ENCODE data around the gene CDC42EP4. TPM values are rescaled to one million over a fixed set of nuclear protein-coding genes. Genes with fewer than 3 reads are reported as not detected.

The CDC42EP4 gene
- total and polyA plus RNA-seq, 2 experiments from 2014 or later: 4.4 to 19.9 TPM

DNA sequence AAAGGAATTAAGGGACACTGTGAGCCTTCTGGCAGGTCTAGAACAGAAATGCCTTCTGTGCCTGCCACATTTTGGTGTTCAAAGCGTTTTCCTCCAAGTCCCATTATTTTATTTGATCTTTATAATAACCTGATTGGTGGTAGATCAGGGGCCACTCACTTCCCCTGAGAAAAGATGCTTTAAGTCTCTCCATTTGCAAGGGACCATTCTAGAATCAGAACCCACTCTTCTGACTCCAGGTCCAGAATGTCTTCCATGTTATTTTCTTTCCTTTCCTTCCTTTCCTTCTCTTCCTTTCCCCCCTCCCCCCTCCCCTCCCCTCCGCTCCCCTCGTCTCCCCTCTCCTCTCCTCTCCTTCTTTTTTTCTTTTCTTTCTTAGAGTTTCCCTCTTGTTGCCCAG, 19.3 kb upstream of the CDC42EP4 start (continued):
- TF ChIP-seq, protein P1, sequence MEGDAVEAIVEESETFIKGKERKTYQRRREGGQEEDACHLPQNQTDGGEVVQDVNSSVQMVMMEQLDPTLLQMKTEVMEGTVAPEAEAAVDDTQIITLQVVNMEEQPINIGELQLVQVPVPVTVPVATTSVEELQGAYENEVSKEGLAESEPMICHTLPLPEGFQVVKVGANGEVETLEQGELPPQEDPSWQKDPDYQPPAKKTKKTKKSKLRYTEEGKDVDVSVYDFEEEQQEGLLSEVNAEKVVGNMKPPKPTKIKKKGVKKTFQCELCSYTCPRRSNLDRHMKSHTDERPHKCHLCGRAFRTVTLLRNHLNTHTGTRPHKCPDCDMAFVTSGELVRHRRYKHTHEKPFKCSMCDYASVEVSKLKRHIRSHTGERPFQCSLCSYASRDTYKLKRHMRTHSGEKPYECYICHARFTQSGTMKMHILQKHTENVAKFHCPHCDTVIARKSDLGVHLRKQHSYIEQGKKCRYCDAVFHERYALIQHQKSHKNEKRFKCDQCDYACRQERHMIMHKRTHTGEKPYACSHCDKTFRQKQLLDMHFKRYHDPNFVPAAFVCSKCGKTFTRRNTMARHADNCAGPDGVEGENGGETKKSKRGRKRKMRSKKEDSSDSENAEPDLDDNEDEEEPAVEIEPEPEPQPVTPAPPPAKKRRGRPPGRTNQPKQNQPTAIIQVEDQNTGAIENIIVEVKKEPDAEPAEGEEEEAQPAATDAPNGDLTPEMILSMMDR (conservative IDR thresholded peaks at IDR 0.05; ENCODE audit: low read depth in 2 of 2): no peak
- TF ChIP-seq NANOG (IDR thresholded peaks at IDR 0.05; ENCODE audit: borderline replicate concordance): no peak

DNA sequence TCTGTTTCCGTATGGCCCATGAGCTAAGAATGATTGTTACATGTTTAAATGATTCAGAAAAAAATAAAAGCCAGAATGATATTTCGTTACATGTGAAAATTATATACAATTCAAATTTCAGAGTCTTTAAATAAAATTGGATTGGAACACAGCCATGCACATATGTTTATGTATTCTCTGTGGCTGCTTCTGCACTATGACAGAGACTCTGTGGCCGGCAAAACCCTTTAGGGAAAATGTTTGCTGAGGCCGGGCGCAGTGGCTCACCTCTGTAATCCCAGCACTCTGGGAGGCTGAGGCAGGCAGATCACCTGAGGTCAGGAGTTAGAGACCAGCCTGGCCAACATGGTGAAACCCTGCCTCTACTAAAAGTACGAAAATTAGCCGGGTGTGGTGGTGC, 15.9 kb upstream of the CDC42EP4 start:
- Mint-ChIP-seq H3K27me3 (ENCODE audit: insufficient read depth, low read depth, poor library complexity) (peaks cover 16% of the 10 kb centered on the region), H3K9me3 (no peaks in the 10 kb centered on the region; the same call in 2 of the 3 replicates), H3K4me1 (peaks cover 25% of the 10 kb centered on the region), H3K36me3 (ENCODE audit: low read depth) (no peaks in the 10 kb centered on the region), H3K27ac (no peak overlapping the region), H3K4me3 (no peak overlapping the region)
- H3F3A ChIP-seq (replicated peaks; ENCODE audit: low read depth): no peaks in the 10 kb centered on the region; the same call in 1 of the 2 replicates
- no peak for ATAC-seq
- no peak overlapping the region for H3K27ac ChIP-seq (ENCODE audit: low read depth)
- no peaks in the 10 kb centered on the region for H3K27me3 ChIP-seq (ENCODE audit: insufficient read depth)
- no peak overlapping the region for H3K4me3 ChIP-seq
- H2AFZ ChIP-seq: no peak overlapping the region
- H3K36me3 ChIP-seq (ENCODE audit: insufficient read depth): no peaks in the 10 kb centered on the region
- no peak for TF ChIP-seq JUNB (IDR thresholded peaks at IDR 0.05; ENCODE audit: unreplicated experiment)
- TF ChIP-seq ZNF114 (CRISPR knock-in tag; IDR thresholded peaks at IDR 0.05): no peak
- H3K9me2 ChIP-seq (ENCODE audit: insufficient read depth): no peaks in the 10 kb centered on the region
- no peaks in the 10 kb centered on the region for H4K20me1 ChIP-seq (replicated peaks; ENCODE audit: insufficient read depth)
- no peak overlapping the region for H3K4me2 ChIP-seq
- no peak for DNase-seq (ENCODE audit: low spot score)
- peaks cover 24% of the 10 kb centered on the region for H3K4me1 ChIP-seq (ENCODE audit: insufficient read depth)
- no peaks in the 10 kb centered on the region for H3K79me2 ChIP-seq (replicated peaks; ENCODE audit: insufficient read depth)

DNA sequence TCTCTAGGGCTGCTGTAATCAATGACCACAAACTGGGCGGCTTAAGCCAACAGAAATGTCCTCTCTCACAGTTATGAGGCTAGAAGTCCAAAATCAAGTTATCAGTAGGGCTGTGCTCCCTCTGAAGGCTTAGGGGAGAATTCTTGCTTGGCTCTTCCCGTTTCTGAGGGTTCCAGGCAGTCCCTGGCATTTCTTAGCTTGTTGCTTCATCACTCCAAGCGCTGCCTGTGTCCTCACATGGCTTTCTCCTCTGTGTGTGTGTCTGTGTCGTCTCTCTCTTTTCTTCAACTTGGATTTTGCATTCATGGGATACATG, 13.7 kb upstream of the CDC42EP4 start:
- H3K27ac Mint-ChIP-seq: no peak overlapping the region
- ATAC-seq (peak; percentile 18; the same call in 2 of the 3 replicates), DNase-seq (ENCODE audit: low spot score) (peak; percentile 24)
- no peaks in the 10 kb centered on the region; the same call in 2 of the 3 replicates for H3K9me3 Mint-ChIP-seq
- H3K4me2 ChIP-seq: peak overlapping the region; percentile 69; the same call in 1 of the 2 replicates
- no peaks in the 10 kb centered on the region for H3K27me3 ChIP-seq (ENCODE audit: insufficient read depth)
- H3K4me3 ChIP-seq: no peak overlapping the region
- H3K4me1 ChIP-seq (ENCODE audit: insufficient read depth): peaks cover 24% of the 10 kb centered on the region
- peak overlapping the region; percentile 78; the same call in 1 of the 2 replicates for H2AFZ ChIP-seq
- no peaks in the 10 kb centered on the region for H3K36me3 Mint-ChIP-seq (ENCODE audit: low read depth)
- H4K20me1 ChIP-seq (replicated peaks; ENCODE audit: insufficient read depth): no peaks in the 10 kb centered on the region
- no peak overlapping the region for H3K4me3 Mint-ChIP-seq
- H3K9me2 ChIP-seq (ENCODE audit: insufficient read depth): no peaks in the 10 kb centered on the region
- H3K79me2 ChIP-seq (replicated peaks; ENCODE audit: insufficient read depth): no peaks in the 10 kb centered on the region
- H3F3A ChIP-seq (replicated peaks; ENCODE audit: low read depth): no peaks in the 10 kb centered on the region; the same call in 1 of the 2 replicates
- H3K36me3 ChIP-seq (ENCODE audit: insufficient read depth): no peaks in the 10 kb centered on the region
- H3K4me1 Mint-ChIP-seq: peaks cover 25% of the 10 kb centered on the region
- H3K27ac ChIP-seq (ENCODE audit: low read depth): no peak overlapping the region
- peaks cover 21% of the 10 kb centered on the region for H3K27me3 Mint-ChIP-seq (ENCODE audit: insufficient read depth, low read depth, poor library complexity)
- TF ChIP-seq STAT1 (IDR thresholded peaks at IDR 0.05; ENCODE audit: unreplicated experiment): no peak
- TF ChIP-seq, protein P2, sequence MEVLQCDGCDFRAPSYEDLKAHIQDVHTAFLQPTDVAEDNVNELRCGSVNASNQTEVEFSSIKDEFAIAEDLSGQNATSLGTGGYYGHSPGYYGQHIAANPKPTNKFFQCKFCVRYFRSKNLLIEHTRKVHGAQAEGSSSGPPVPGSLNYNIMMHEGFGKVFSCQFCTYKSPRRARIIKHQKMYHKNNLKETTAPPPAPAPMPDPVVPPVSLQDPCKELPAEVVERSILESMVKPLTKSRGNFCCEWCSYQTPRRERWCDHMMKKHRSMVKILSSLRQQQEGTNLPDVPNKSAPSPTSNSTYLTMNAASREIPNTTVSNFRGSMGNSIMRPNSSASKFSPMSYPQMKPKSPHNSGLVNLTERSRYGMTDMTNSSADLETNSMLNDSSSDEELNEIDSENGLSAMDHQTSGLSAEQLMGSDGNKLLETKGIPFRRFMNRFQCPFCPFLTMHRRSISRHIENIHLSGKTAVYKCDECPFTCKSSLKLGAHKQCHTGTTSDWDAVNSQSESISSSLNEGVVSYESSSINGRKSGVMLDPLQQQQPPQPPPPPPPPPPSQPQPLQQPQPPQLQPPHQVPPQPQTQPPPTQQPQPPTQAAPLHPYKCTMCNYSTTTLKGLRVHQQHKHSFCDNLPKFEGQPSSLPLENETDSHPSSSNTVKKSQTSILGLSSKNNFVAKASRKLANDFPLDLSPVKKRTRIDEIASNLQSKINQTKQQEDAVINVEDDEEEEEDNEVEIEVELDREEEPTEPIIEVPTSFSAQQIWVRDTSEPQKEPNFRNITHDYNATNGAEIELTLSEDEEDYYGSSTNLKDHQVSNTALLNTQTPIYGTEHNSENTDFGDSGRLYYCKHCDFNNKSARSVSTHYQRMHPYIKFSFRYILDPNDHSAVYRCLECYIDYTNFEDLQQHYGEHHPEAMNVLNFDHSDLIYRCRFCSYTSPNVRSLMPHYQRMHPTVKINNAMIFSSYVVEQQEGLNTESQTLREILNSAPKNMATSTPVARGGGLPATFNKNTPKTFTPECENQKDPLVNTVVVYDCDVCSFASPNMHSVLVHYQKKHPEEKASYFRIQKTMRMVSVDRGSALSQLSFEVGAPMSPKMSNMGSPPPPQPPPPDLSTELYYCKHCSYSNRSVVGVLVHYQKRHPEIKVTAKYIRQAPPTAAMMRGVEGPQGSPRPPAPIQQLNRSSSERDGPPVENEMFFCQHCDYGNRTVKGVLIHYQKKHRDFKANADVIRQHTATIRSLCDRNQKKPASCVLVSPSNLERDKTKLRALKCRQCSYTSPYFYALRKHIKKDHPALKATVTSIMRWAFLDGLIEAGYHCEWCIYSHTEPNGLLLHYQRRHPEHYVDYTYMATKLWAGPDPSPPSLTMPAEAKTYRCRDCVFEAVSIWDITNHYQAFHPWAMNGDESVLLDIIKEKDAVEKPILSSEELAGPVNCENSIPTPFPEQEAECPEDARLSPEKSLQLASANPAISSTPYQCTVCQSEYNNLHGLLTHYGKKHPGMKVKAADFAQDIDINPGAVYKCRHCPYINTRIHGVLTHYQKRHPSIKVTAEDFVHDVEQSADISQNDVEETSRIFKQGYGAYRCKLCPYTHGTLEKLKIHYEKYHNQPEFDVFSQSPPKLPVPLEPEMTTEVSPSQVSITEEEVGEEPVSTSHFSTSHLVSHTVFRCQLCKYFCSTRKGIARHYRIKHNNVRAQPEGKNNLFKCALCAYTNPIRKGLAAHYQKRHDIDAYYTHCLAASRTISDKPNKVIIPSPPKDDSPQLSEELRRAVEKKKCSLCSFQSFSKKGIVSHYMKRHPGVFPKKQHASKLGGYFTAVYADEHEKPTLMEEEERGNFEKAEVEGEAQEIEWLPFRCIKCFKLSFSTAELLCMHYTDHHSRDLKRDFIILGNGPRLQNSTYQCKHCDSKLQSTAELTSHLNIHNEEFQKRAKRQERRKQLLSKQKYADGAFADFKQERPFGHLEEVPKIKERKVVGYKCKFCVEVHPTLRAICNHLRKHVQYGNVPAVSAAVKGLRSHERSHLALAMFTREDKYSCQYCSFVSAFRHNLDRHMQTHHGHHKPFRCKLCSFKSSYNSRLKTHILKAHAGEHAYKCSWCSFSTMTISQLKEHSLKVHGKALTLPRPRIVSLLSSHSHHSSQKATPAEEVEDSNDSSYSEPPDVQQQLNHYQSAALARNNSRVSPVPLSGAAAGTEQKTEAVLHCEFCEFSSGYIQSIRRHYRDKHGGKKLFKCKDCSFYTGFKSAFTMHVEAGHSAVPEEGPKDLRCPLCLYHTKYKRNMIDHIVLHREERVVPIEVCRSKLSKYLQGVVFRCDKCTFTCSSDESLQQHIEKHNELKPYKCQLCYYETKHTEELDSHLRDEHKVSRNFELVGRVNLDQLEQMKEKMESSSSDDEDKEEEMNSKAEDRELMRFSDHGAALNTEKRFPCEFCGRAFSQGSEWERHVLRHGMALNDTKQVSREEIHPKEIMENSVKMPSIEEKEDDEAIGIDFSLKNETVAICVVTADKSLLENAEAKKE (CRISPR knock-in tag; IDR thresholded peaks at IDR 0.05): no peak
- TF ChIP-seq POLR2AphosphoS5 (IDR thresholded peaks at IDR 0.05; ENCODE audit: low read depth): no peak
- TF ChIP-seq, protein P3, sequence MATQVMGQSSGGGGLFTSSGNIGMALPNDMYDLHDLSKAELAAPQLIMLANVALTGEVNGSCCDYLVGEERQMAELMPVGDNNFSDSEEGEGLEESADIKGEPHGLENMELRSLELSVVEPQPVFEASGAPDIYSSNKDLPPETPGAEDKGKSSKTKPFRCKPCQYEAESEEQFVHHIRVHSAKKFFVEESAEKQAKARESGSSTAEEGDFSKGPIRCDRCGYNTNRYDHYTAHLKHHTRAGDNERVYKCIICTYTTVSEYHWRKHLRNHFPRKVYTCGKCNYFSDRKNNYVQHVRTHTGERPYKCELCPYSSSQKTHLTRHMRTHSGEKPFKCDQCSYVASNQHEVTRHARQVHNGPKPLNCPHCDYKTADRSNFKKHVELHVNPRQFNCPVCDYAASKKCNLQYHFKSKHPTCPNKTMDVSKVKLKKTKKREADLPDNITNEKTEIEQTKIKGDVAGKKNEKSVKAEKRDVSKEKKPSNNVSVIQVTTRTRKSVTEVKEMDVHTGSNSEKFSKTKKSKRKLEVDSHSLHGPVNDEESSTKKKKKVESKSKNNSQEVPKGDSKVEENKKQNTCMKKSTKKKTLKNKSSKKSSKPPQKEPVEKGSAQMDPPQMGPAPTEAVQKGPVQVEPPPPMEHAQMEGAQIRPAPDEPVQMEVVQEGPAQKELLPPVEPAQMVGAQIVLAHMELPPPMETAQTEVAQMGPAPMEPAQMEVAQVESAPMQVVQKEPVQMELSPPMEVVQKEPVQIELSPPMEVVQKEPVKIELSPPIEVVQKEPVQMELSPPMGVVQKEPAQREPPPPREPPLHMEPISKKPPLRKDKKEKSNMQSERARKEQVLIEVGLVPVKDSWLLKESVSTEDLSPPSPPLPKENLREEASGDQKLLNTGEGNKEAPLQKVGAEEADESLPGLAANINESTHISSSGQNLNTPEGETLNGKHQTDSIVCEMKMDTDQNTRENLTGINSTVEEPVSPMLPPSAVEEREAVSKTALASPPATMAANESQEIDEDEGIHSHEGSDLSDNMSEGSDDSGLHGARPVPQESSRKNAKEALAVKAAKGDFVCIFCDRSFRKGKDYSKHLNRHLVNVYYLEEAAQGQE (IDR thresholded peaks at IDR 0.05; ENCODE audit: unreplicated experiment): no peak
- TF ChIP-seq CREB1 (CRISPR knock-in tag; IDR thresholded peaks at IDR 0.05; ENCODE audit: low read depth): no peak
- no peak for TF ChIP-seq NANOG (IDR thresholded peaks at IDR 0.05; ENCODE audit: borderline replicate concordance)
